B cell (primary cell): ENCODE data around the gene CCNC. TPM values are rescaled to one million over a fixed set of nuclear protein-coding genes. Genes with fewer than 3 reads are reported as not detected.

Experiments used
- ATAC-seq: fragments of 200-7000 bp; cut with Tn5 transposase; one replicate; pipeline ENCODE4 v1.10.0; 2021; ENCODE audit warnings: low read depth, mild to moderate bottlenecking, moderate number of reproducible peaks, moderate library complexity
- CTCF ChIA-PET: fragments of 350-600 bp; sonication (Branson Sonifier 250); formaldehyde crosslinking; loops from one replicate; lab custom pipeline; 2021; ENCODE audit warnings: antibody characterized with exemption, inconsistent platforms; lab: Charles Lee
- POLR2A ChIA-PET: fragments of 350-600 bp; sonication (Branson Sonifier 250); formaldehyde crosslinking; loops from one replicate; lab custom pipeline; 2021; ENCODE audit warnings: antibody characterized with exemption; lab: Charles Lee
- DNase-seq: peaks from one replicate; pipeline ENCODE4 v3.0.0; 2013
- H2AFZ ChIP-seq: 2 replicates; pipeline ENCODE4 v1.6.1; 2012; ENCODE audit warnings: mild to moderate bottlenecking, low read depth, low read length; ENCODE audit not compliant: insufficient read depth, poor library complexity, severe bottlenecking
- H3K27ac ChIP-seq, 2 donors: 1 replicate in 1 of 2; 2 replicates in 1 of 2; pipeline ENCODE4 v1.5.1; 2012 to 2013; ENCODE audit warnings: low read length in 2 of 2, mild to moderate bottlenecking in 2 of 2, moderate library complexity in 1 of 2
- H3K27me3 ChIP-seq, 4 experiments: fragments of 200-600 bp in 1 of 4; sonication (generic) in 1 of 4; replicated peaks in 1 of 4; 1 replicate in 2 of 4; 2 replicates in 2 of 4; pipeline versions ENCODE4 v1.6.1 to v1.7.0; 2013 to 2016; ENCODE audit warnings: low read length in 3 of 4, mild to moderate bottlenecking in 2 of 4, mixed read lengths in 1 of 4, moderate library complexity in 1 of 4; ENCODE audit not compliant: insufficient read depth in 4 of 4, control insufficient read depth in 3 of 4; ENCODE audit errors: control extremely low read depth in 1 of 4
- H3K36me3 ChIP-seq, 2 experiments: replicated peaks in 1 of 2; 1 replicate in 1 of 2; 2 replicates in 1 of 2; pipeline versions ENCODE4 v1.6.1 to v1.7.1; 2013; ENCODE audit warnings: low read length in 1 of 2; ENCODE audit not compliant: insufficient read depth in 2 of 2, control insufficient read depth in 1 of 2; ENCODE audit errors: control extremely low read depth in 1 of 2, extremely low read depth in 1 of 2
- H3K4me1 ChIP-seq, 2 donors: fragments of 200-600 bp in 1 of 2; sonication (generic) in 1 of 2; 1 replicate in 1 of 2; 2 replicates in 1 of 2; pipeline versions ENCODE4 v1.5.1 to v1.6.1; 2013 to 2017; ENCODE audit warnings: low read length in 2 of 2; ENCODE audit not compliant: control insufficient read depth in 2 of 2, insufficient read depth in 2 of 2
- H3K4me2 ChIP-seq: replicated peaks from 2 replicates; pipeline ENCODE3; 2012; ENCODE audit warnings: mild to moderate bottlenecking, low read depth, low read length; ENCODE audit not compliant: poor library complexity, severe bottlenecking
- H3K4me3 ChIP-seq, 5 experiments: fragments of 200-600 bp in 1 of 5; sonication (generic) in 1 of 5; 1 replicate in 3 of 5; 2 replicates in 2 of 5; pipeline versions ENCODE4 v1.5.1 to v1.7.0; 2011 to 2016; ENCODE audit warnings: low read length in 4 of 5, mild to moderate bottlenecking in 4 of 5, low read depth in 2 of 5, control low read depth in 1 of 5, moderate library complexity in 1 of 5; ENCODE audit not compliant: insufficient read depth in 1 of 5; ENCODE audit errors: control extremely low read depth in 1 of 5, extremely low read depth in 1 of 5
- H3K79me2 ChIP-seq: fragments of 200-600 bp; sonication (generic); one replicate; pipeline ENCODE4 v1.6.0; 2016; ENCODE audit warnings: low read length; ENCODE audit not compliant: control insufficient read depth, insufficient read depth
- H3K9ac ChIP-seq: fragments of 200-600 bp; sonication (generic); 2 replicates; pipeline ENCODE4 v1.6.1; 2017; ENCODE audit warnings: mild to moderate bottlenecking, low read length, moderate library complexity
- H3K9me3 ChIP-seq, 3 donors: one replicate each; pipeline versions ENCODE4 v1.6.1 to v1.7.1; 2013; ENCODE audit warnings: low read length in 2 of 3; ENCODE audit not compliant: control insufficient read depth in 2 of 3, insufficient read depth in 1 of 3; ENCODE audit errors: control extremely low read depth in 1 of 3
- H4K20me1 ChIP-seq: 2 replicates; pipeline ENCODE4 v1.6.0; 2012; ENCODE audit warnings: mild to moderate bottlenecking, low read length; ENCODE audit not compliant: insufficient read depth, control insufficient read depth, poor library complexity, severe bottlenecking
- H3K27ac Mint-ChIP-seq: one replicate; pipeline ENCODE4 v1.8.0; 2021; ENCODE audit warnings: mixed read lengths
- H3K27me3 Mint-ChIP-seq: one replicate; pipeline ENCODE4 v1.8.0; 2021; ENCODE audit warnings: mixed read lengths
- H3K4me1 Mint-ChIP-seq: one replicate; pipeline ENCODE4 v1.8.0; 2021; ENCODE audit warnings: mixed read lengths
- H3K4me3 Mint-ChIP-seq: one replicate; pipeline ENCODE4 v1.8.0; 2021; ENCODE audit warnings: mixed read lengths
- H3K9me3 Mint-ChIP-seq: one replicate; pipeline ENCODE4 v1.8.0; 2022; ENCODE audit warnings: mixed read lengths; ENCODE audit not compliant: insufficient read depth
- EZH2 ChIP-seq: IDR thresholded peaks from 2 replicates; pipeline ENCODE4 v1.6.1; 2012; ENCODE audit warnings: borderline replicate concordance, low read depth, mild to moderate bottlenecking, moderate library complexity, low read length; ENCODE audit not compliant: insufficient read depth, poor library complexity, severe bottlenecking
- WGBS: methylation state at CpG from one replicate; pipeline ENCODE4 v1.1.5; 2013; ENCODE audit warnings: missing lambda C conversion rate; ENCODE audit not compliant: insufficient coverage; 5-methylcytosine and 5-hydroxymethylcytosine counted together
- intact Hi-C: fragments of 100-400 bp; cut with micrococcal nuclease; formaldehyde crosslinking; loops from one replicate; pipeline ENCODE4 v1.10.0; 2022
- polyA plus RNA-seq: library from polyadenylated mRNA; depleted of rRNA; stranded (reverse); fragments of >200 nt; gene quantifications from 2 replicates; pipeline ENCODE4 v1.2.3, GENCODE V29; 2012
- total RNA-seq, 2 donors: library from RNA; stranded (reverse); fragments of 120-200 nt in 1 of 2; gene quantifications; 1 replicate in 1 of 2; 2 replicates in 1 of 2; pipeline versions ENCODE4 v1.2.3 to v1.2.4, GENCODE V29; 2013 to 2022
- TF ChIP-seq, protein P1 (sequence below): fragments of 200-600 bp; IDR thresholded peaks from one replicate; pipeline ENCODE4 v1.8.0; 2022; ENCODE audit warnings: antibody characterized with exemption, mild to moderate bottlenecking

Gene CCNC
- total and polyA plus RNA-seq, 2 donors (not counting 1 experiment from before 2014, with no cell fraction given), result 12.5 to 45.1 TPM

GRCh38 chr6:99560668-99561067 is 7.8 kb downstream of the CCNC start:
- Mint-ChIP-seq H3K4me1 (peaks cover 9% of the 10 kb centered on the region), H3K4me3 (no peak overlapping the region), H3K27me3 (no peaks in the 10 kb centered on the region), H3K9me3 (no peaks in the 10 kb centered on the region), H3K27ac (no peak overlapping the region)
- no peak for DNase-seq
- Histone ChIP-seq H4K20me1 (no peaks in the 10 kb centered on the region), H3K79me2 (peaks cover 24% of the 10 kb centered on the region), H2AFZ (no peak overlapping the region), H3K9ac (no peak overlapping the region), H3K4me3 (no peak overlapping the region), H3K27me3 (no peaks in the 10 kb centered on the region), H3K4me1 (no peaks in the 10 kb centered on the region), H3K4me2 (no peak overlapping the region), H3K9me3 (no peaks in the 10 kb centered on the region), H3K27ac (no peak overlapping the region), H3K36me3 (peaks cover 11 to 43% of the 10 kb centered on the region in 2 experiments)
- ATAC-seq, result no peak
- POLR2A ChIA-PET, result no interaction called here
- TF ChIP-seq EZH2, result no peak
- TF ChIP-seq, protein P1, sequence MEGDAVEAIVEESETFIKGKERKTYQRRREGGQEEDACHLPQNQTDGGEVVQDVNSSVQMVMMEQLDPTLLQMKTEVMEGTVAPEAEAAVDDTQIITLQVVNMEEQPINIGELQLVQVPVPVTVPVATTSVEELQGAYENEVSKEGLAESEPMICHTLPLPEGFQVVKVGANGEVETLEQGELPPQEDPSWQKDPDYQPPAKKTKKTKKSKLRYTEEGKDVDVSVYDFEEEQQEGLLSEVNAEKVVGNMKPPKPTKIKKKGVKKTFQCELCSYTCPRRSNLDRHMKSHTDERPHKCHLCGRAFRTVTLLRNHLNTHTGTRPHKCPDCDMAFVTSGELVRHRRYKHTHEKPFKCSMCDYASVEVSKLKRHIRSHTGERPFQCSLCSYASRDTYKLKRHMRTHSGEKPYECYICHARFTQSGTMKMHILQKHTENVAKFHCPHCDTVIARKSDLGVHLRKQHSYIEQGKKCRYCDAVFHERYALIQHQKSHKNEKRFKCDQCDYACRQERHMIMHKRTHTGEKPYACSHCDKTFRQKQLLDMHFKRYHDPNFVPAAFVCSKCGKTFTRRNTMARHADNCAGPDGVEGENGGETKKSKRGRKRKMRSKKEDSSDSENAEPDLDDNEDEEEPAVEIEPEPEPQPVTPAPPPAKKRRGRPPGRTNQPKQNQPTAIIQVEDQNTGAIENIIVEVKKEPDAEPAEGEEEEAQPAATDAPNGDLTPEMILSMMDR, result no peak
- WGBS, result 100% methylated on average over 1 of the region's 4 CpGs
- intact Hi-C loops, result no loop called here
- CTCF ChIA-PET, result no interaction called here

DNA sequence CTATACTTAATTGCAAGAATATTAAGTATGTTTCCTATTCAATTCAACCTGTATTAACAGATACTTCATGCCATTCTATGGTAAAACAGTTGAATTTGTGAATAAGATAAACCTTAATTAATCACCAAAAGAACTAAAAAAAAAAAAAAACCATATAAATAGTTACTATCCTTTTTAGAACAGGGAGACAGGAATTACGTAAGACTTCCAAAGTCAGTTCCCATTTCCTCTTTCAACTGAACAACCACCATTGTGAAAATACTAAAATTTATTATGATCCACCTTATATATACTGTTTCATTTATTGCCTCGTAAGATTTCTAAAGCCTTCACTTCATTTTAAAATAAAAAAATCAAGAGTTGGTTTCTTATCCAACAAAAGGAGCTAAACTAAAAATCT is 9.4 kb downstream of the CCNC start:
- TF ChIP-seq, protein P1, result no peak
- no peak for TF ChIP-seq EZH2
- ChIA-PET POLR2A (no interaction called here), CTCF (interaction anchor here (1.1 to 1.6 kb wide), 2 partner anchors 9 to 38 kb away, joined by 3 to 5 read pairs; partner anchors contain the start of gene CCNC)
- Histone ChIP-seq H3K4me3 (no peak overlapping the region), H2AFZ (no peak overlapping the region), H3K79me2 (peaks cover 10% of the 10 kb centered on the region), H3K4me1 (no peaks in the 10 kb centered on the region), H4K20me1 (no peaks in the 10 kb centered on the region), H3K9me3 (no peaks in the 10 kb centered on the region), H3K9ac (no peak overlapping the region), H3K27me3 (no peaks in the 10 kb centered on the region), H3K36me3 (peaks cover 14 to 53% of the 10 kb centered on the region in 2 experiments), H3K4me2 (no peak overlapping the region), H3K27ac (no peak overlapping the region)
- no peak for DNase-seq
- no CpG with 5 or more reads among the region's 2 CpGs for WGBS
- Mint-ChIP-seq H3K4me3 (no peak overlapping the region), H3K4me1 (peaks cover 4% of the 10 kb centered on the region), H3K27me3 (no peaks in the 10 kb centered on the region), H3K9me3 (no peaks in the 10 kb centered on the region), H3K27ac (no peak overlapping the region)
- ATAC-seq, result no peak
- intact Hi-C loops, result no loop called here
